ENCODE results near the gene PRDX5.
"Not testable (repeated sequence)": the region's sequence is repeated elsewhere in the genome, so short reads cannot be mapped to it uniquely, and the experiment has no call there.

PRDX5 gene

DNA sequence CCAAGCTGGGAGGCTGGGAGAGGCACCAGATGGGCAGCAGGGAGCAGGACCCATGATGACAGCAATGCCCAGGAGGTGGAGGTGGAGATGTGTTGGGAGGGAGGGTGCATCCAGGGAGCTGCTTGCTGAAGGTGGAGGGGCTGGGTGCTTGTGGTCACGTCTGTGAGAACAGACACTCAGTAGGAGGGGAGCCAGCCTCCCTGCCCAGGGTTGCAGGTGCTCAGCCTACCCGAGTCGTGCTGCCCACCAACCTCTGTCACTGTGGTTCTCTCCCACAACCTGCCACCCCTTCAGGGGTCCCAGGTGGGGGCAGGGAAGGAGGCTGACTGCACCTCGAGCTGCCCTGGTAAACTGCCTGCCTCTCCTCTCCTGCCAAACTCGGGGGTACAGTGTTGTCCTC is 5.5 kb downstream of the PRDX5 start:
- no peak overlapping the region for H3K4me3 ChIP-seq (replicated peaks; ENCODE audit: low read depth, low read length)
- TF ChIP-seq, protein P1, sequence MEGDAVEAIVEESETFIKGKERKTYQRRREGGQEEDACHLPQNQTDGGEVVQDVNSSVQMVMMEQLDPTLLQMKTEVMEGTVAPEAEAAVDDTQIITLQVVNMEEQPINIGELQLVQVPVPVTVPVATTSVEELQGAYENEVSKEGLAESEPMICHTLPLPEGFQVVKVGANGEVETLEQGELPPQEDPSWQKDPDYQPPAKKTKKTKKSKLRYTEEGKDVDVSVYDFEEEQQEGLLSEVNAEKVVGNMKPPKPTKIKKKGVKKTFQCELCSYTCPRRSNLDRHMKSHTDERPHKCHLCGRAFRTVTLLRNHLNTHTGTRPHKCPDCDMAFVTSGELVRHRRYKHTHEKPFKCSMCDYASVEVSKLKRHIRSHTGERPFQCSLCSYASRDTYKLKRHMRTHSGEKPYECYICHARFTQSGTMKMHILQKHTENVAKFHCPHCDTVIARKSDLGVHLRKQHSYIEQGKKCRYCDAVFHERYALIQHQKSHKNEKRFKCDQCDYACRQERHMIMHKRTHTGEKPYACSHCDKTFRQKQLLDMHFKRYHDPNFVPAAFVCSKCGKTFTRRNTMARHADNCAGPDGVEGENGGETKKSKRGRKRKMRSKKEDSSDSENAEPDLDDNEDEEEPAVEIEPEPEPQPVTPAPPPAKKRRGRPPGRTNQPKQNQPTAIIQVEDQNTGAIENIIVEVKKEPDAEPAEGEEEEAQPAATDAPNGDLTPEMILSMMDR (IDR thresholded peaks at IDR 0.05; ENCODE audit: low read length, missing control alignments) = no peak
- DNase-seq (ENCODE audit: low read depth) = no peak

DNA sequence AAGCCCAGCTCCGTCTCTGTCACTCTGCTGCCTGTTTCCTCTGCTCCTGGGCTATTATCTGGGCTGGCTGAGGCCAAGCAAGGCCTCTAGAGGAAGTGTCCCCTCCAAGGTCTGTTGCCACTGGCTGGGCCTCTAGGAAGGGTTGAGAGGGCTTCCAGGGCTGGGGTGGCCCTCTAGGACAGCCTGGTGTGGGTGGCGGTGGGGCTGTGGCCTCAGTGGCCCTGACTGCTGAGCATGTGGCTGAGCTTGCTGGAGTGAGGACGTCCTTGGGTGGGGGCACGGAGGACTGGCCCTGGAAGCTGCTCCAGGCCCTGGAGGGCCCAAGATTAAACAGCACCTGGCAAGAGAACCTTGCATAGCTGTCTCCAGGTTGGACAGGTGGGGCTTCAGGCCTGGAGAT is 6.1 kb downstream of the PRDX5 start:
- H3K4me3 ChIP-seq (replicated peaks; ENCODE audit: low read depth, low read length); DNase-seq (ENCODE audit: low read depth): not testable (repeated sequence)

DNA sequence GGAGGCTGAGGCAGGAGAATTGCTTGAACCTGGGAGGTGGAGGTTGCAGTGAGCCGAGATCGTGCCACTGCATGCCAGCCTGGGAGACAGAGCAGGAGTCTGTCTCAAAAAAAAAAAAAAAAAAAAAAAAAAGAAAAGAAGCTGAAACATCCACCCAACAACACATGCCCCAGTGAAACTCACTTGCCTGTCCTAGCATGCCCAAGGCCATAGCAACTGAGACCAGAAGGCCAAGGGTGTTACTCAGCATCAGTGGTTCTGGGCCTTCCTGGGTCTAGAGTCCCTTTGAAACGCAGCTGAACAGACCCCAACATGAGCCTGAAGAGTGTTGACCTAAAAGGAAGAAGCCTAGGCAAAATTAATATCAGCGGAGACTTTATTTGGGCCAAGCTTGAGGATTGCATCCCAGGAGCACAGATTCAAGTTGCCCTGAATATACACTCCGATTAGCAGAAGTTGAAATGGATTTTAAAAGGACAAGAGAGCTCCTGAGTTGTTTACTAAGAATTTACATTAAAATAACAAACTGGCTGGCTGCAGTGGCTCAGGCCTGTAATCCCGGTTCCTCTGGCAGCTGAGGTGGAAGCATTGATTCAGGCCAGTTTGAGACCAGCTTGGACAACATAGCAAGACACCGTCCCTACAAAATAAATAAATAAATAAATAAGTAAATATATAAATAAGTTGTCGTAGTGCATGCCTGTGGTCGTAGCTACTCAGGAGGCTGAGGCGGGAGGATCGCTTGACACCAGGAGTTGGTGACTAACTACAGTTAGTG is 7.0 kb downstream of the PRDX5 start:
- no peak overlapping the region for H3K4me3 ChIP-seq (replicated peaks; ENCODE audit: low read depth, low read length)
- TF ChIP-seq, protein P1 (IDR thresholded peaks at IDR 0.05; ENCODE audit: low read length, missing control alignments) = no peak
- DNase-seq (ENCODE audit: low read depth) = no peak

DNA sequence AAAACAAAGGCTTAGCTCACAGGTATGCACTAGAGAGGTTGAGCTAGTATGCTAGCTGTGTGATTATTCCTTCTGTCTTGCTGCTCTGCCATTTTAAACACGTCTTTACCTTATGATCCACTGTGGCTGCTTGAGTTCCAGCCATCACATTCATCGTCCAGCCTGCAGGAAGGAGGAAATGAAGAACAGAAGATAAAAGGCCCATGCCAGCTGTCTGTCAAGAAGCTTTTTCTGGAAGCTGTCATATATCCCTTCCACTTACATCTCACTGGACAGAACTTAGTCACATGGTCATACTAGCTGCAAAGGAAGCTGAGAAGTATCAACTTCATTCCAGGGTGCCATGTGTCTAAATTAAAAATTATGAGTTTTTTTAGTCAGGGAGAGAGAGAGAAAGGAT is 9.5 kb downstream of the PRDX5 start:
- TF ChIP-seq, protein P1 (IDR thresholded peaks at IDR 0.05; ENCODE audit: low read length, missing control alignments) = no peak
- H3K4me3 ChIP-seq (replicated peaks; ENCODE audit: low read depth, low read length) = no peak overlapping the region
- DNase-seq (ENCODE audit: low read depth) = no peak

DNA sequence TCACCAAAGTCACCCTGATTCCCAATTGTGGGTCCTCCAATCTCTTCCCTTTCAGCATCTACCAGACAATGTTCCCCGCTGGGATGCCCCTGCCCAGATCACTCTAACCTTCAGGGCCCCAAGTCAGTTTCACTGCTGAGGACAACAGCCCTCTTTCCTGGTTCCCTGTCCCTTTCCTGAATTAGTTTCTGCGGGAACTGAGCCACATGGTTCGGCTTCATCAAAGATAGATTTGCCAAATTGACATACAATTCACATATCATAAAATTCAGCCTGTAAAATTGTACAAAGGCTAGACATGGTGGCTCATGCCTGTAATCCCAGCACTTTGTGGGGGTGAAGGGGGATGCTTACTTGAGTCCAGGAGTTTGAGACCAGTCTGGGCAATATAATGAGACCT is 10.1 kb downstream of the PRDX5 start:
- no peak overlapping the region for H3K4me3 ChIP-seq (replicated peaks; ENCODE audit: low read depth, low read length)
- no peak for DNase-seq (ENCODE audit: low read depth)
- TF ChIP-seq, protein P1 (IDR thresholded peaks at IDR 0.05; ENCODE audit: low read length, missing control alignments) = no peak

DNA sequence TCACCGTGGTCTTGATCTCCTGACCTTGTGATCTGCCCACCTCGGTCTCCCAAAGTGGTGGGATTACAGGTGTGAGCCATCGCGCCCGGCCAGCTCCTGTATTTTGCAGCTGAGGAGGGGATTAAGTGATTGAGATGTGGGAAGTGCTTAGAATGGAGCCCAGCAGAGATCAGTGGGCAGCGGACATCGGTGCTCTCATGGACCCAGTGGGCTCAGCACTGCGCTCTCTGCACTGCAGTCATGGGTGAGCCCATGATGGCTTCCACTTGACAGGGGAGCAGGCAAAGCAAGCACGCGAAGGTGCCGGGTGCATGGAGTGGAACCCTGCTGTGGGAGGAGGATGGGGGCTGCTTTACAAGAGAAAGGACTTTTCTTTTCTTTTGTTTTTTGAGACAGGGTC is 13.0 kb downstream of the PRDX5 start:
- no peak overlapping the region for H3K4me3 ChIP-seq (replicated peaks; ENCODE audit: low read depth, low read length)
- DNase-seq (ENCODE audit: low read depth) = no peak
- TF ChIP-seq, protein P1 (IDR thresholded peaks at IDR 0.05; ENCODE audit: low read length, missing control alignments) = no peak

DNA sequence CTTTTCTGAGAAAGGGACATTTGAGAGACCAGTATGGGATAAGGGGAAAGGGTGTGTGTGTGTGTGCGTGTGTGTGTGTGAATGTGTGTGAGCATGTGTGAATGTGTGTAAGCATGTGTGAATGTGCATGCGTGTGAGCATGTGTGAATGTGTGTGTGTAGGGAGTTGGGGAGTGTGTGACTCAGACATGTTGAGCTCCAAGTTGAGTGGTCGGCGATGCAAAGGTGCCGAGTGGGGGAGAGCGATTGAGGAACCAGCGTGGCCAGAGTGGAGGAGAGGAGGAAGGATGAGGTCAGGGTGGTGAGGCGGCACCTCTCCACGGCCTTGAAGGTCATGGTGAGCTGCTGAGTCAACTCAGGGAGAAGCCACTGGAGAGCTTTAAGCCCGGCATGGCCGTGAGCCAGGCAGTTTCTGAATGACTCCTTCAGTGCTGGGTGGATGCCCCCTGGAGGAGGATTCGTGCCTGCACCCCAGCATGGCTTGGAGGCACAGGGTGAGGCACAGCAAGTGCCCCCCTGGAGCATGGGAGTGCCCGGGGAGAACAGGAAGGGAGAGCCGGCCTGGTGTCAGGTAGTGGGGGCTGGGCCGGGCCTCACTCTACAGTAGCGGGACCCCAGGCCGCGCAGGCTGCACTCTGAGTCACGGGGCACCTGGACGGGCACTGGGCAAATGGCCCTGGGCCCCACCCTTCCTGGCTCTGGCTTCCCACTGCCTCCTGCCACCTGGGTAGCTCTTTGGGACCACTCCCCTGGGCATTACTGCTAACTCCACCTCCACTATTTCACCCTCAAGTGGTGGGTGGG is 13.8 kb downstream of the PRDX5 start:
- DNase-seq (ENCODE audit: low read depth) = peak; percentile 85
- H3K4me3 ChIP-seq (replicated peaks; ENCODE audit: low read depth, low read length) = no peak overlapping the region

More for the DNA sequence above, 13.8 kb downstream of the PRDX5 start:
- TF ChIP-seq, protein P1 (IDR thresholded peaks at IDR 0.05; ENCODE audit: low read length, missing control alignments) = peak; percentile 77

Data from fibroblast of pulmonary artery (primary cell).